Measurements from ENCODE around the gene RIBC1. TPM values are rescaled to one million over a fixed set of nuclear protein-coding genes. Genes with fewer than 3 reads are reported as not detected.

RIBC1 gene
- 3.9 TPM for total RNA-seq

DNA sequence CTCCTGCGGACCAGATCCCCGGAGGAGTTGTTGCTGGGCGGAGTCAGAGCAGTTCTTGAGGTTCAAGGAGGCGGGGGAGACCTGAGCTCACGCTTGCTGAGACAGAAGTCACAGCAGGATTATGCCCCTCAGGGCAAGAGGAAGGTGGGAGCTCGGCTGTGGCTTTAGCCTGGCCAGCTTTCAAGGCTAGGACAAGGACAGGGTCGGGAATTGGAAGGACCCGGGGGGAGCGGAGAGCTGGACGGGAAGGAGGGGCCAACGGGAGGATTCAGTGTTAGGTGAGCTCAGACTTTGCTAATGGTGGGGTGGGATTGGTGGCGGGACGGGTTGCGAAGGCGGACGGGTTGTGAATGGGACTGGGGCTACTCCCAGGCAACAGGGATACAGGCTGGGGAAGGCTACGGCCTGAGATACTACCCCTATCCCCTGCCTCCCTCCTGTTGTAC lies at the start of gene RIBC1:
Gene RIBC1 (plus strand): TSS at position 13 of the 446 bp plus-strand sequence. CDS start 3,404 bp downstream, outside the sequence.

DNA sequence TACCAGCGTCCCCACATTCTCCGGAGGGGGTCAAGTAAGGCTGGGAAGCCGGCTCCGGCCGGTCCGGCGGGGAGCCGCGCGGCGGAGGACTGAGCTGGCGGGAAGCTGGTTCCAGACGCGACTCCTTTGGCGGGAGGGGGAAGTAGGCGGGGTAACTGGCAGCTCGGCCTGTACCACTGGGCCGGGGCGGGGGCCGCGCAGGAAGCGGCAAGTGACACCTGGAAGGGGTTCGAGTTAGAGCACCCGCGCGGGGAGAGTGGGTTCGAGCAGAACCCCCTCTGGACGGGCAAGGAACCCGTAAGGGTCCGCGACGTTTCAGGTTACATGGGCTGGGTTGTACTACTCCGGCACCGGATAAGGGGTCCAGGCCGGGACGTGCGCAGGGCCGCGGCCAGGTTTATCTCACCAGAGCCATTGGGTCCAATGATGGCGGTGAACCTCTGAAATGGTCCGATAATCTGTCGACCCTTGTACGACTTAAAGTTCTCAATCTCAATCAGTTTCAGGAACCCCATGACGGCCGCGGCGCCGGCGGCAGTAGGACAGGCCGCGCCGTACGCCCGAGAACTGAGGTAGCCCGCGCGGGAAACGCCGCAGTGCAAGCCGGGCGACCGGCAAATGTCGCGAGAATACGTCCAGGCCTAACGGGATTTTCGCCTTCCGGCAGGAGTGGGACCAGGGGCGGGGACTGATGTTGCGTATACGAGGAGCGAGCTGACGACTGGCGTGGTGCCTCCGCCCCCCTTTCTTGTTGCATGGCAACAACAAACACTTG lies 400 bp upstream of the RIBC1 start, which contains the start of gene SMC1A:
Gene SMC1A (minus strand): TSS at position 569 of the 775 bp plus-strand sequence. CDS start 54 bp downstream, at position 515.

DNA sequence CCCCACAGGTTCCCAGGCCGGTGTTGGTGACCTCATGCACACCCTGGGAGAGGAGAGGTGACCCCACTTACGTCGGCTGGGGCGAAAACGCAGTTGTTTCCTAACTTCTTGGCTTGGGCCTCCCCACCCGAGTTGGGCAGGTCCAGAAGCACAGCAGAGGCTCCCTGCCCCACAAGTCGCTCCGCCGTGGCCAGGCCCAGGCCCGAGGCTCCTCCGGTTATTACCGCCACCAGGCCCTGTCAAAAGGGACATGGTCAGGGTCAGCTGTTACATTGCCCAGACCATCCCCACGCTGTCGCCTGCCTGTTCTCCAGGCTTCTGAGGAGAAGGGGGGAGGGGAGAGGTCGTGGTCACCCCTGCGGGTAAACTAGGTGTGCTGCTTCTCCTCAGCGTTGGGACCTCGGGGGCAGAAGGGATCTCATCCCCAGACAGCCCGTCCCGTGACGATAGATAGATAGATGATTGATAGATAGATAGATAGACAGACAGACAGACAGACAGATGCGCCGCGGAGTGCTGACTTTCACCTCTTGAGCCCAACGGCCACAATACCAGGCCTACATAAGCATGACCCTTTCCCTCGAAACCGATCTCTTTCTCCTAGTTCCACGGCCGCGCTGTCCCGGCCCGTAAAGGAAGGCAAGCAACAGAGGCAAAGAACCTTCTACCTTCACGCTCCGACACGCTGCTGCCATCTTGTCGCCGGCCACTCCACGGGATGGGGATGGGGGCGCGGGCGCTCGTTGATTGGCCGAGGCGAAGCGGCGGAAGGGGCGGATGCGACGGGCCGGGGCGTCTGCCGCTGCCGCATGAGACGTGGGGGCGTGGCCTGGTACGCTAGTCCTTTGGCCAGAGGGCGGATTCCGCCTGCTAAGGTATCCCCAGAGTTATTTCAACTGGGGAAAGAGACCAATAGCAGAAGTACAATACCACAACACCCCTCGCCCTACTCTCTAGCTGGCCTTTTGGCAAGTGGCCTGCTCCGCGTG lies 11.3 kb downstream of the RIBC1 start, which contains the start of gene HSD17B10:
Gene HSD17B10 (minus strand): TSS at position 720 of the 989 bp plus-strand sequence. CDS start 25 bp downstream, at position 695.

Small RNA genes lying within 50 kb of the gene (small RNA-seq; reads per million reads assigned to genes)
- gene MIR6857 (ENCODE audit: low replicate concordance) (0.09 reads per million), gene VTRNA3-1P (ENCODE audit: low replicate concordance) (not detected)

Other genes with a start within 250 kb of the RIBC1 start
- 117 TPM for gene KDM5C, start 197.7 kb upstream of the RIBC1 start, total RNA-seq
- 11.4 TPM for gene IQSEC2, start 141.3 kb upstream of the RIBC1 start, total RNA-seq
- gene SMC1A, start 219 bp upstream of the RIBC1 start, total RNA-seq = 17.9 TPM
- gene HSD17B10, start 11.5 kb downstream of the RIBC1 start, total RNA-seq = 66.6 TPM